Stomach (tissue), 9 donors: Measurements from ENCODE around the gene PSAP. TPM values are rescaled to one million over a fixed set of nuclear protein-coding genes. Genes with fewer than 3 reads are reported as not detected.

Source experiments
- DNase-seq, 2 donors: peaks; one replicate each; pipeline versions ENCODE4 v3.0.0 to v3.0.0-alpha.2; 2013 to 2019
- H3K27ac ChIP-seq, 5 donors: fragments of 200-600 bp in 4 of 5; sonication (generic) in 4 of 5; one replicate each; pipeline ENCODE4 v1.5.1; 2013 to 2019; ENCODE audit warnings: mild to moderate bottlenecking in 1 of 5, moderate library complexity in 1 of 5
- H3K27me3 ChIP-seq, 3 donors: fragments of 200-600 bp; sonication (generic); one replicate each; pipeline ENCODE4 v1.5.1; 2017 to 2019; ENCODE audit warnings: mixed run types in 1 of 3
- H3K36me3 ChIP-seq, 4 donors: fragments of 200-600 bp; sonication (generic); 1 replicate in 3 of 4; 2 replicates in 1 of 4; pipeline ENCODE4 v1.5.1; 2016 to 2019
- H3K4me1 ChIP-seq, 4 donors: fragments of 200-600 bp; sonication (generic); one replicate each; pipeline ENCODE4 v1.5.1; 2016 to 2019
- H3K4me3 ChIP-seq, 4 donors: fragments of 200-600 bp; sonication (generic) in 3 of 4; one replicate each; pipeline ENCODE4 v1.5.1; 2016 to 2019; ENCODE audit warnings: mild to moderate bottlenecking in 1 of 4
- H3K9me3 ChIP-seq, 4 donors: fragments of 200-600 bp; sonication (generic); one replicate each; pipeline ENCODE4 v1.5.1; 2016 to 2019
- EP300 ChIP-seq: sonication (generic); formaldehyde crosslinking; IDR thresholded peaks from one replicate; pipeline ENCODE4 v1.6.1; 2017; ENCODE audit warnings: antibody characterized with exemption
- POLR2A ChIP-seq, 4 donors: fragments of 450-650 bp; IDR thresholded peaks; one replicate each; pipeline ENCODE4 v1.6.1; 2016; ENCODE audit warnings: antibody characterized with exemption in 4 of 4, control low read depth in 2 of 4, mild to moderate bottlenecking in 1 of 4, moderate library complexity in 1 of 4
- POLR2AphosphoS5 ChIP-seq, 3 donors: sonication (generic); formaldehyde crosslinking; IDR thresholded peaks; one replicate each; pipeline ENCODE4 v1.6.1; 2016; ENCODE audit warnings: antibody characterized with exemption in 3 of 3
- WGBS, 5 donors: extraction: QIAGEN DNeasy Blood & Tissue Kit in 3 of 5; methylation state at CpG; one replicate each; pipeline versions ENCODE4 v1.1.5 to v1.1.7; 2013 to 2018; 5-methylcytosine and 5-hydroxymethylcytosine counted together
- intact Hi-C: fragments of 100-400 bp; cut with DNase I; formaldehyde crosslinking; loops from one replicate; pipeline ENCODE4 v1.15.1; 2023; ENCODE audit warnings: low total_unique reads
- polyA plus RNA-seq, 3 donors: library from polyadenylated mRNA; stranded (reverse); fragments of 200-250 nt; gene quantifications; one replicate each; pipeline ENCODE4 v1.2.3, GENCODE V29; 2013
- total RNA-seq, 5 donors: library from RNA; depleted of rRNA; stranded (reverse); fragments of >200 nt; gene quantifications; one replicate each; pipeline versions ENCODE4 v1.1.0 to v1.2.3, GENCODE V29; 2014 to 2016
- TF ChIP-seq, protein P1 (sequence below), 7 experiments: fragments of 450-650 bp in 4 of 7; fragments of 200-600 bp in 3 of 7; sonication (generic) in 3 of 7; IDR thresholded peaks; one replicate each; pipeline ENCODE4 v1.5.1; 2016 to 2019; ENCODE audit warnings: antibody characterized with exemption in 7 of 7, control low read depth in 2 of 7, mild to moderate bottlenecking in 1 of 7
- donor health status: healthy with polysubstance abuse.
- donor health status: Bipolar disorder and iron deficiency.
- donor health status: healthy.

The PSAP gene
- total and polyA plus RNA-seq, 8 donors, result 174 to 709 (median 413) TPM

DNA sequence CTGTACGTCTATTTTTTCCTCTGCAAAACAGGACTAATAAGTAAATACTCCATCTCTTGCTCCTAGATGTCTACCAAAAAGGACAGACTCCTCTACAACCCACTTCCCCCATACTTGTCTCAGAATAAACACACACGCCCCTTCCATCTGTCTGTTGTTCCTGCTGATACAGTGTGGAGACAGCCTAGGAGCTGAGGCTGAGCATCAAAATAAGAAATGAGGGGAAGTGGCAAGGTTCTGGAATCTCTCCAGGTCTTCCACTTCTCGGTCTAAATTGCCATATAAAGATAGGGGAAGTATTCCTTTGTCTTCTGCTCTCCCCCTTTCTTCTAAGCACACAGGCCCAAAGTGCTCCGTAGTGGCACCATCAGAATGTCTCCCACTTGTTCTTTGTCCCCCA lies 47.0 kb downstream of the PSAP start:
- TF ChIP-seq POLR2AphosphoS5 (IDR thresholded peaks at IDR 0.05), result no peak
- no peak for TF ChIP-seq EP300
- no peak for TF ChIP-seq POLR2A (IDR thresholded peaks at IDR 0.05)
- TF ChIP-seq, protein P1, sequence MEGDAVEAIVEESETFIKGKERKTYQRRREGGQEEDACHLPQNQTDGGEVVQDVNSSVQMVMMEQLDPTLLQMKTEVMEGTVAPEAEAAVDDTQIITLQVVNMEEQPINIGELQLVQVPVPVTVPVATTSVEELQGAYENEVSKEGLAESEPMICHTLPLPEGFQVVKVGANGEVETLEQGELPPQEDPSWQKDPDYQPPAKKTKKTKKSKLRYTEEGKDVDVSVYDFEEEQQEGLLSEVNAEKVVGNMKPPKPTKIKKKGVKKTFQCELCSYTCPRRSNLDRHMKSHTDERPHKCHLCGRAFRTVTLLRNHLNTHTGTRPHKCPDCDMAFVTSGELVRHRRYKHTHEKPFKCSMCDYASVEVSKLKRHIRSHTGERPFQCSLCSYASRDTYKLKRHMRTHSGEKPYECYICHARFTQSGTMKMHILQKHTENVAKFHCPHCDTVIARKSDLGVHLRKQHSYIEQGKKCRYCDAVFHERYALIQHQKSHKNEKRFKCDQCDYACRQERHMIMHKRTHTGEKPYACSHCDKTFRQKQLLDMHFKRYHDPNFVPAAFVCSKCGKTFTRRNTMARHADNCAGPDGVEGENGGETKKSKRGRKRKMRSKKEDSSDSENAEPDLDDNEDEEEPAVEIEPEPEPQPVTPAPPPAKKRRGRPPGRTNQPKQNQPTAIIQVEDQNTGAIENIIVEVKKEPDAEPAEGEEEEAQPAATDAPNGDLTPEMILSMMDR (IDR thresholded peaks at IDR 0.05), result no peak
- no peak overlapping the region for H3K27ac ChIP-seq
- peaks cover 0 to 12% (median 0%) of the 10 kb centered on the region in 3 donors for H3K27me3 ChIP-seq
- no peak for DNase-seq
- H3K9me3 ChIP-seq, result no peaks in the 10 kb centered on the region
- WGBS, 5 donors, result 30 to 41% (median 37%) methylated on average over 4 of the region's 4 CpGs
- H3K4me1 ChIP-seq, result peaks cover 0 to 39% (median 17%) of the 10 kb centered on the region in 4 donors
- H3K4me3 ChIP-seq, result no peak overlapping the region
- H3K36me3 ChIP-seq, result no peaks in the 10 kb centered on the region
- intact Hi-C loops, result no loop called here

- 87 to 94% (median 90%) methylated on average over 17 to 18 of the region's 18 CpGs for WGBS, 5 donors
- H3K4me3 ChIP-seq, result no peak overlapping the region
- no peak for DNase-seq
- no peak for TF ChIP-seq POLR2A (IDR thresholded peaks at IDR 0.05)
- TF ChIP-seq, protein P1 (IDR thresholded peaks at IDR 0.05), result no peak
- TF ChIP-seq POLR2AphosphoS5 (IDR thresholded peaks at IDR 0.05), result no peak
- no peak for TF ChIP-seq EP300
- peaks cover 0 to 39% (median 17%) of the 10 kb centered on the region in 4 donors for H3K4me1 ChIP-seq
- H3K9me3 ChIP-seq, result no peaks in the 10 kb centered on the region
- H3K27me3 ChIP-seq, result peaks cover 0 to 10% (median 0%) of the 10 kb centered on the region in 3 donors
- no peaks in the 10 kb centered on the region for H3K36me3 ChIP-seq
- no peak overlapping the region for H3K27ac ChIP-seq
- intact Hi-C loops, result no loop called here
These were observed 48.1 kb downstream of the PSAP start for GRCh38 chr10:71802715-71803488.

GRCh38 chr10:71802235-71802634 lies 48.8 kb downstream of the PSAP start:
- H3K9me3 ChIP-seq, result no peaks in the 10 kb centered on the region
- H3K4me1 ChIP-seq, result peaks cover 0 to 39% (median 16%) of the 10 kb centered on the region in 4 donors
- H3K36me3 ChIP-seq, result no peaks in the 10 kb centered on the region
- no peak overlapping the region for H3K27ac ChIP-seq
- intact Hi-C loops, result no loop called here
- TF ChIP-seq, protein P1 (IDR thresholded peaks at IDR 0.05), result no peak
- TF ChIP-seq POLR2AphosphoS5 (IDR thresholded peaks at IDR 0.05) (no peak), EP300 (no peak), POLR2A (IDR thresholded peaks at IDR 0.05) (no peak)
- H3K27me3 ChIP-seq, result peaks cover 0 to 6% (median 0%) of the 10 kb centered on the region in 3 donors
- DNase-seq, result no peak
- no peak overlapping the region for H3K4me3 ChIP-seq
- WGBS, 5 donors, result 89 to 96% (median 92%) methylated on average over 6 of the region's 6 CpGs

- Histone ChIP-seq H3K27ac (no peak overlapping the region), H3K36me3 (no peaks in the 10 kb centered on the region), H3K4me3 (no peak overlapping the region), H3K4me1 (peaks cover 0 to 32% (median 9%) of the 10 kb centered on the region in 4 donors), H3K9me3 (no peaks in the 10 kb centered on the region), H3K27me3 (no peaks in the 10 kb centered on the region)
- intact Hi-C loops, result no loop called here
- TF ChIP-seq, protein P1 (IDR thresholded peaks at IDR 0.05), result no peak
- TF ChIP-seq POLR2A (IDR thresholded peaks at IDR 0.05), result no peak
- no peak for TF ChIP-seq EP300
- no peak for TF ChIP-seq POLR2AphosphoS5 (IDR thresholded peaks at IDR 0.05)
- WGBS, 5 donors, result 85 to 94% (median 89%) methylated on average over 9 of the region's 9 CpGs
- DNase-seq, result no peak
These were observed 49.7 kb downstream of the PSAP start for GRCh38 chr10:71801361-71801760.
